ENCODE measurements around the gene FSCN2.

FSCN2 gene

DNA sequence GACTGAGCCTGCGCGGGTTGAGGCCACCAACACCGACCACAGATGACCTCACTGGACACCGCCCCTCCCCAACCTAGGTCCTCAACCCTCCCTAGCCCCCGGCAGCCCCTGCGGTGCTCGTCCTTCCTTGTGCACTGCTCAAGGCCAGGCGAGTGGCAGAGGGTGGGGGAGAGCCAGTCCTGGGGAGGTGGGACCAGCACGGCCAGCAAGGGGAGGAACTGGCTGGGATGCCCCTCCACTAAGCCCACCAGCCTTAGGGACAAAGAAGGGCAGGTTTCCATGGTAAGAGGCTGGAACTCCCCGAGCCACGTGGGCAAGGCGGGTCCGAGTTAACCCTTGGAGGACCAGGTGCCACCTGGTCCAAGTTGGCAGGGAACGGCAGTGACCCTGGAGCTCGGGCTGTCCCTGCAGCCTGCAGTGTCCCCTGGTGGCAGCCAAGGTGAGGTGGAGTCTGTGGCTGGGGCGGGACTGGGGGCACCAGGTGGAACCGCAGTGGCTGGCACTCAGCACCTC lies 9.2 kb downstream of the FSCN2 start:
- no peak for TF ChIP-seq EZH2phosphoT487 (IDR thresholded peaks at IDR 0.05; ENCODE audit: borderline replicate concordance)
- TF ChIP-seq, protein P1, sequence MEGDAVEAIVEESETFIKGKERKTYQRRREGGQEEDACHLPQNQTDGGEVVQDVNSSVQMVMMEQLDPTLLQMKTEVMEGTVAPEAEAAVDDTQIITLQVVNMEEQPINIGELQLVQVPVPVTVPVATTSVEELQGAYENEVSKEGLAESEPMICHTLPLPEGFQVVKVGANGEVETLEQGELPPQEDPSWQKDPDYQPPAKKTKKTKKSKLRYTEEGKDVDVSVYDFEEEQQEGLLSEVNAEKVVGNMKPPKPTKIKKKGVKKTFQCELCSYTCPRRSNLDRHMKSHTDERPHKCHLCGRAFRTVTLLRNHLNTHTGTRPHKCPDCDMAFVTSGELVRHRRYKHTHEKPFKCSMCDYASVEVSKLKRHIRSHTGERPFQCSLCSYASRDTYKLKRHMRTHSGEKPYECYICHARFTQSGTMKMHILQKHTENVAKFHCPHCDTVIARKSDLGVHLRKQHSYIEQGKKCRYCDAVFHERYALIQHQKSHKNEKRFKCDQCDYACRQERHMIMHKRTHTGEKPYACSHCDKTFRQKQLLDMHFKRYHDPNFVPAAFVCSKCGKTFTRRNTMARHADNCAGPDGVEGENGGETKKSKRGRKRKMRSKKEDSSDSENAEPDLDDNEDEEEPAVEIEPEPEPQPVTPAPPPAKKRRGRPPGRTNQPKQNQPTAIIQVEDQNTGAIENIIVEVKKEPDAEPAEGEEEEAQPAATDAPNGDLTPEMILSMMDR (conservative IDR thresholded peaks at IDR 0.05; ENCODE audit: low read length): peak; percentile 66
- no peaks in the 10 kb centered on the region for H3K9me2 ChIP-seq (replicated peaks; ENCODE audit: low read depth, low read length)
- no peaks in the 10 kb centered on the region for H4K20me1 ChIP-seq (ENCODE audit: insufficient read depth, low read length, poor library complexity, severe bottlenecking)
- no peak overlapping the region for H3K4me2 ChIP-seq (ENCODE audit: low read depth, low read length, poor library complexity, severe bottlenecking)
- H3K4me3 ChIP-seq (ENCODE audit: low read length, poor library complexity, severe bottlenecking): no peak overlapping the region
- H3K79me2 ChIP-seq (ENCODE audit: insufficient read depth, low read length): no peaks in the 10 kb centered on the region
- peaks cover 4% of the 10 kb centered on the region; the same call in 1 of the 2 replicates for H3F3A ChIP-seq (ENCODE audit: low read depth)
- no peaks in the 10 kb centered on the region for H3K27me3 ChIP-seq (ENCODE audit: insufficient read depth, low read length, poor library complexity, severe bottlenecking)
- H3K4me1 ChIP-seq (ENCODE audit: insufficient read depth, low read length, poor library complexity, severe bottlenecking): peaks cover 15% of the 10 kb centered on the region
- H3K36me3 ChIP-seq (ENCODE audit: insufficient read depth, low read length): peaks cover 5% of the 10 kb centered on the region; the same call in 1 of the 2 replicates
- no peak overlapping the region for H2AFZ ChIP-seq (ENCODE audit: low read length)
- H3K9me3 ChIP-seq (ENCODE audit: insufficient read depth, low read depth, low read length): no peaks in the 10 kb centered on the region
- H3K9ac ChIP-seq (ENCODE audit: low read depth, low read length, poor library complexity, severe bottlenecking): no peak overlapping the region

DNA sequence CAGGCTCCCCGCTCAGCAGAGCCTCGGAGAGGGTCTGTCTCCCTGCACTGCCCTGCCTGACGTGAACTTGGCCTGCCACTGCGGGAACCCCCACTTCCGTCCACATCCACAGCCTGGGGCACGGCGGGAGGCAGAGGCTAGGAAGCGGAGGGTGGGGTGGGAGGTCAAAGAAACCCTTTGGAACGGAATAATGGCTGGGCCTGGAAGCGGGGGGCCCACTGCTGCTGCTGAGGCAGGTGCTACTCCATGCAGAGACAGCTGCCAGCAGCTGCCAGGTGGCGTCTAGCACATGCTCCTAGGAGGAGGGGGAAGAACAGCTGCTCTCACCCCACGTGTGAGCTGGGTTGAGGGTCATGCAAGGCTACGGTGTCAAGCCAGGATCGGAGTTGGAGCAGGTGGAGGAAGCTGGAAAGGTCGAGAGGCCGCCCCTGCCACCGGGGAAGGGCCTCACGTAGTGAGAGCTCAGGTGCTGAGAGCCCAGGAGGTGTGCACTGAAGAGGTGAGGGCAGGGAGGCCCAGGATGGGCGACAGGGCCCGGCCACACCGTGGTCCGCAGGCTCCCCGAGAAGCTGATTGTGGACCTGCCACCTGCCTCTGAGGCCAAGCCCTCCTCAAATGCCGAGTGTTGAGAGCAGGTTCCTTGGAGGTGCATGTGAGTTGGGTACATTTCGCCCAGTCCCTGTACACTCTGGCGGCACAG lies 9.8 kb downstream of the FSCN2 start:
- H3K27me3 ChIP-seq (ENCODE audit: insufficient read depth, low read length, poor library complexity, severe bottlenecking): no peaks in the 10 kb centered on the region
- H3K4me1 ChIP-seq (ENCODE audit: insufficient read depth, low read length, poor library complexity, severe bottlenecking): peaks cover 15% of the 10 kb centered on the region
- no peaks in the 10 kb centered on the region for H4K20me1 ChIP-seq (ENCODE audit: insufficient read depth, low read length, poor library complexity, severe bottlenecking)
- no peaks in the 10 kb centered on the region for H3K79me2 ChIP-seq (ENCODE audit: insufficient read depth, low read length)
- H2AFZ ChIP-seq (ENCODE audit: low read length): no peak overlapping the region
- H3K4me3 ChIP-seq (ENCODE audit: low read length, poor library complexity, severe bottlenecking): no peak overlapping the region
- no peaks in the 10 kb centered on the region for H3K9me3 ChIP-seq (ENCODE audit: insufficient read depth, low read depth, low read length)
- H3K4me2 ChIP-seq (ENCODE audit: low read depth, low read length, poor library complexity, severe bottlenecking): no peak overlapping the region
- H3F3A ChIP-seq (ENCODE audit: low read depth): peaks cover 4% of the 10 kb centered on the region; the same call in 1 of the 2 replicates
- peaks cover 9% of the 10 kb centered on the region; the same call in 1 of the 2 replicates for H3K36me3 ChIP-seq (ENCODE audit: insufficient read depth, low read length)
- TF ChIP-seq, protein P1 (conservative IDR thresholded peaks at IDR 0.05; ENCODE audit: low read length): no peak; the same call in none of the 2 replicates
- no peak for TF ChIP-seq EZH2phosphoT487 (IDR thresholded peaks at IDR 0.05; ENCODE audit: borderline replicate concordance)
- H3K9ac ChIP-seq (ENCODE audit: low read depth, low read length, poor library complexity, severe bottlenecking): no peak overlapping the region
- no peaks in the 10 kb centered on the region for H3K9me2 ChIP-seq (replicated peaks; ENCODE audit: low read depth, low read length)

DNA sequence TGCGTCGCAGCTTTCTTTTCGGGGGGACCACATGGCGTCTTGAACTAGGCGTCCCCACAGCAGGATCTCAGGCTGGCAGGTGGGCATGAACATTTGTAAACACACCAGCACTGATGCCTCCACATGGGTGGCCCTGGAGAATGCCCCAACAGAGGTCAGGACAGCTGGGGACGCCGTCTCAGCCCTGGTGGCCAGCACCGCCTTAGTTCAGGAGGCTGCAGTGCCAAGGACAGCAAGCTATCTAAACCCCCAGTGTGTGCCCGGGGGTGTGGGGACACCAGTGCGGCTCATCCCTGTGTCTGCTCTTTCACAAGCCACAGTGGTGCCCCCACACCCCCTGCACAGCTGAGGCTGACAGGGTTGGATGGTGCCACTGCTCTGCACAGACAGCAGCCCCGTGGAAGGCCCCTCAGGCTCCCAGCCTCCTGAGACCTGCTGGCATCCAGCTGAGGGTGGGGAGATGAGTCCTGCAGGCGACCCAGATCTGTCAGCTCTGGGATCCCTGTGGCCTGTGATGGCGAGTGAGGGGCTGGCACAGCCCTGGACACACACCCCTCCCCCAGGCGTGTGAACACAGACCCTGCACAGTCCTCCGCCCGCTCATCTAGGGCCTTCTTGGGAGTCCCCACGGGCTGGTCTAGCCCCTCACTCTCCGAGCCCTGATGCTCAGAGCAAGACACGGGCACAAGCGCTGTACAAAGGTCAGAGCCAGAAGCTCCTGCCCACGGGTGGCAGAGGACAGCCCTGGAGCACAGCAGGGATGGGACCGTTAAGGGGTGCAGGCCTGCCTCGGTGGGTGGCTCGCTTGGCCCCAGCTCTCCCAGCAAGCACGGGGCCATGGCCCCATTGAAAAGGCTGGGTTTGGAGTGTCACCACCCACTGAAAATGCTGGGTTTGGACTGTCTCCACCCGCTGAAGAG lies 10.7 kb downstream of the FSCN2 start:
- H3K9me2 ChIP-seq (replicated peaks; ENCODE audit: low read depth, low read length): no peaks in the 10 kb centered on the region
- no peaks in the 10 kb centered on the region for H3K79me2 ChIP-seq (ENCODE audit: insufficient read depth, low read length)
- H3K9me3 ChIP-seq (ENCODE audit: insufficient read depth, low read depth, low read length): no peaks in the 10 kb centered on the region
- no peaks in the 10 kb centered on the region for H4K20me1 ChIP-seq (ENCODE audit: insufficient read depth, low read length, poor library complexity, severe bottlenecking)
- no peak for TF ChIP-seq EZH2phosphoT487 (IDR thresholded peaks at IDR 0.05; ENCODE audit: borderline replicate concordance)
- TF ChIP-seq, protein P1 (conservative IDR thresholded peaks at IDR 0.05; ENCODE audit: low read length): no peak
- no peak overlapping the region for H3K4me3 ChIP-seq (ENCODE audit: low read length, poor library complexity, severe bottlenecking)
- H3K4me2 ChIP-seq (ENCODE audit: low read depth, low read length, poor library complexity, severe bottlenecking): no peak overlapping the region
- H3K27me3 ChIP-seq (ENCODE audit: insufficient read depth, low read length, poor library complexity, severe bottlenecking): no peaks in the 10 kb centered on the region
- no peaks in the 10 kb centered on the region for H3F3A ChIP-seq (ENCODE audit: low read depth)
- no peak overlapping the region for H3K9ac ChIP-seq (ENCODE audit: low read depth, low read length, poor library complexity, severe bottlenecking)
- peaks cover 10% of the 10 kb centered on the region; the same call in 1 of the 2 replicates for H3K36me3 ChIP-seq (ENCODE audit: insufficient read depth, low read length)
- peaks cover 7% of the 10 kb centered on the region for H3K4me1 ChIP-seq (ENCODE audit: insufficient read depth, low read length, poor library complexity, severe bottlenecking)
- H2AFZ ChIP-seq (ENCODE audit: low read length): no peak overlapping the region

Data from Loucy (cell line).